DMS 273 treated with DMSO at 0.1 percent for 48 hours (cell line): Measurements from ENCODE around the gene UBE2A.

ENCODE experiments used
- DNase-seq: peaks from one replicate; lab custom pipeline; 2025; lab: John Stamatoyannopoulos, UW

Gene UBE2A

GRCh38 chrX:119574394-119575266 is at the start of gene UBE2A:
Gene UBE2A, plus strand, starts transcription at chrX:119574563. Its CDS starts 149 bp downstream, at chrX:119574712.
- peak; percentile 81 for DNase-seq

GRCh38 chrX:119529345-119530276 is 44.8 kb upstream of the UBE2A start:
- no peak for DNase-seq

- no peak for DNase-seq
Measured at GRCh38 chrX:119537487-119537886, 36.9 kb upstream of the UBE2A start.

- DNase-seq = no peak
Measured at GRCh38 chrX:119539872-119540271, 34.5 kb upstream of the UBE2A start.

GRCh38 chrX:119541188-119541587 is 33.2 kb upstream of the UBE2A start:
- no peak for DNase-seq

GRCh38 chrX:119549327-119550016 is 24.9 kb upstream of the UBE2A start:
- no peak for DNase-seq

GRCh38 chrX:119552508-119552907 is 21.9 kb upstream of the UBE2A start:
- no peak for DNase-seq

- peak; percentile 94 for DNase-seq
Measured at GRCh38 chrX:119565107-119565663, 9.2 kb upstream of the UBE2A start, which contains the start of gene STEEP1. Gene STEEP1, minus strand, starts transcription at chrX:119565409. Its CDS starts 54 bp downstream, at chrX:119565355.

GRCh38 chrX:119570351-119570835 is 4.0 kb upstream of the UBE2A start:
- DNase-seq = no peak

GRCh38 chrX:119573222-119573621 is 1.1 kb upstream of the UBE2A start:
- DNase-seq = no peak

GRCh38 chrX:119573840-119574393 is 446 bp upstream of the UBE2A start:
- DNase-seq = peak; percentile 42

- no peak for DNase-seq
Measured at GRCh38 chrX:119579414-119579813, 5.1 kb downstream of the UBE2A start.

GRCh38 chrX:119583431-119584059 is 9.2 kb downstream of the UBE2A start:
- no peak for DNase-seq

- DNase-seq = no peak
Measured at GRCh38 chrX:119589810-119590209, 15.4 kb downstream of the UBE2A start.

GRCh38 chrX:119602701-119603255 is 28.4 kb downstream of the UBE2A start:
- DNase-seq = no peak

GRCh38 chrX:119604766-119605463 is 30.6 kb downstream of the UBE2A start:
- no peak for DNase-seq

GRCh38 chrX:119605464-119606279 is 31.3 kb downstream of the UBE2A start:
- DNase-seq = no peak

GRCh38 chrX:119606280-119607017 is 32.1 kb downstream of the UBE2A start, which contains the start of gene NKRF:
Gene NKRF, minus strand, starts transcription at chrX:119606424.
- peak; percentile 74 for DNase-seq
